ENCODE results near the gene MYRIP.

- TF ChIP-seq SUZ12 (IDR thresholded peaks at IDR 0.05): no peak
- no peak for TF ChIP-seq NFRKB (IDR thresholded peaks at IDR 0.05)
- no peak for TF ChIP-seq ARNT (IDR thresholded peaks at IDR 0.05)
- TF ChIP-seq FOXM1 (IDR thresholded peaks at IDR 0.05; ENCODE audit: borderline replicate concordance): no peak
- no peak for TF ChIP-seq SP1 (IDR thresholded peaks at IDR 0.05)
- TF ChIP-seq ELF4 (IDR thresholded peaks at IDR 0.05): no peak
- no peak for TF ChIP-seq HDGF (IDR thresholded peaks at IDR 0.05; ENCODE audit: borderline replicate concordance)
- TF ChIP-seq TARDBP (IDR thresholded peaks at IDR 0.05): no peak
- TF ChIP-seq CTBP1 (IDR thresholded peaks at IDR 0.05; ENCODE audit: borderline replicate concordance): no peak
Observed at GRCh38 chr3:40021338-40021737, 211.9 kb downstream of the MYRIP start.
